ENCODE data around the gene IGSF21. TPM values are rescaled to one million over a fixed set of nuclear protein-coding genes. Genes with fewer than 3 reads are reported as not detected.

IGSF21 gene
- total RNA-seq, 4 donors from 2014 or later, result 0.31 to 3.5 (median 1.7) TPM

GRCh38 chr1:18145851-18146618, 38.4 kb downstream of the IGSF21 start:
- no peaks in the 10 kb centered on the region for H3K36me3 ChIP-seq
- H3K9me3 ChIP-seq, result no peaks in the 10 kb centered on the region
- no peak for ATAC-seq
- H3K27ac ChIP-seq, result no peak overlapping the region
- TF ChIP-seq POLR2AphosphoS5 (IDR thresholded peaks at IDR 0.05), result no peak
- no peak for TF ChIP-seq POLR2A (IDR thresholded peaks at IDR 0.05)
- TF ChIP-seq EP300 (IDR thresholded peaks at IDR 0.05), result no peak
- TF ChIP-seq, protein P1, sequence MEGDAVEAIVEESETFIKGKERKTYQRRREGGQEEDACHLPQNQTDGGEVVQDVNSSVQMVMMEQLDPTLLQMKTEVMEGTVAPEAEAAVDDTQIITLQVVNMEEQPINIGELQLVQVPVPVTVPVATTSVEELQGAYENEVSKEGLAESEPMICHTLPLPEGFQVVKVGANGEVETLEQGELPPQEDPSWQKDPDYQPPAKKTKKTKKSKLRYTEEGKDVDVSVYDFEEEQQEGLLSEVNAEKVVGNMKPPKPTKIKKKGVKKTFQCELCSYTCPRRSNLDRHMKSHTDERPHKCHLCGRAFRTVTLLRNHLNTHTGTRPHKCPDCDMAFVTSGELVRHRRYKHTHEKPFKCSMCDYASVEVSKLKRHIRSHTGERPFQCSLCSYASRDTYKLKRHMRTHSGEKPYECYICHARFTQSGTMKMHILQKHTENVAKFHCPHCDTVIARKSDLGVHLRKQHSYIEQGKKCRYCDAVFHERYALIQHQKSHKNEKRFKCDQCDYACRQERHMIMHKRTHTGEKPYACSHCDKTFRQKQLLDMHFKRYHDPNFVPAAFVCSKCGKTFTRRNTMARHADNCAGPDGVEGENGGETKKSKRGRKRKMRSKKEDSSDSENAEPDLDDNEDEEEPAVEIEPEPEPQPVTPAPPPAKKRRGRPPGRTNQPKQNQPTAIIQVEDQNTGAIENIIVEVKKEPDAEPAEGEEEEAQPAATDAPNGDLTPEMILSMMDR (IDR thresholded peaks at IDR 0.05), result no peak
- H3K4me3 ChIP-seq, result no peak overlapping the region
- 69 to 71% methylated on average over 1 to 7 of the region's 8 CpGs for WGBS, 2 donors (ENCODE audit: low coverage in 1 of 2)
- H3K27me3 ChIP-seq, result peaks cover 47% of the 10 kb centered on the region
- no peaks in the 10 kb centered on the region for H3K4me1 ChIP-seq

DNA sequence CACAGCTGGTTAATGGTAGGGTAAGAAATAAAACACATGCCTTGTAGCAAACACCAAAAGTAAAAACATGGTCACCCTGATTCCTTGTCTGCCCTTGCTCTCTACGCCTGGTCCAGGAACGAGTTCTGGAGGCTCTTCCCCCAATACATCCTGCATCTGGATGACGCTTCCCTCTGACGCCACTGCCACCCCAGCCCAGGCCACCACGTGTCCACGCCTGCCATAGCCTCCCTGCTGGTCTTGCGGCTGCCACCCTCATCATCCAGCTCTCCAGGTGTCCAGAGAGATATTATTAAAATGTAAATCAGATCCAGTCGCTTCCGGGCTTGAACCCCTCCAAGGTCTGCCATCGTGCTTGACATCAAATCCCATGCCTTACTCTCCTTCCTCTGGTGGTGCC, 39.3 kb downstream of the IGSF21 start:
- Histone ChIP-seq H3K4me3 (no peak overlapping the region), H3K9me3 (no peaks in the 10 kb centered on the region), H3K27me3 (peaks cover 53% of the 10 kb centered on the region), H3K4me1 (no peaks in the 10 kb centered on the region), H3K36me3 (no peaks in the 10 kb centered on the region), H3K27ac (no peak overlapping the region)
- no peak for ATAC-seq
- WGBS, 2 donors (ENCODE audit: low coverage in 1 of 2), result 75 to 89% methylated on average over 3 to 9 of the region's 10 CpGs
- TF ChIP-seq, protein P1 (IDR thresholded peaks at IDR 0.05), result no peak
- no peak for TF ChIP-seq POLR2A (IDR thresholded peaks at IDR 0.05)
- TF ChIP-seq POLR2AphosphoS5 (IDR thresholded peaks at IDR 0.05), result no peak
- TF ChIP-seq EP300 (IDR thresholded peaks at IDR 0.05), result no peak

DNA sequence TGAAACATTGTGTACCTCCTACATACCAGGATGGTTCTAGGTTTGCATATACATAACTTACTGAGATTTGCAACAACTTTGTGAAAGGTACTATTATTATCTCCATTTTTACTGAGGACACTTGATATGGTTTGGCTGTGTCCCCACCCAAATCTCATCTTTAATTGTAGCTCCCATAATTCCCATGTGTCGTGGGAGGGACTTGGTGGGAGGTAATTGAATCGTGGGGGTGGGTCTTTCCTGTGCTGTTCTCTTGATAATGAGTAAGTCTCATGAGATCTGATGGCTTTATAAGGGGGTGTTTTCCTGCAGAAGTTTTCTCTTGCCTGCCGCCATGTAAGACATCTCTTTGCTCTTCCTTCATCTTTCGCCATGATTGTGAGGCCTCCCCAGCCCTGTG, 40.1 kb downstream of the IGSF21 start:
- Histone ChIP-seq H3K4me1 (no peaks in the 10 kb centered on the region), H3K27ac (no peak overlapping the region), H3K27me3 (peaks cover 61% of the 10 kb centered on the region), H3K4me3 (no peak overlapping the region), H3K9me3 (no peaks in the 10 kb centered on the region), H3K36me3 (no peaks in the 10 kb centered on the region)
- 69 to 86% methylated on average over 2 to 4 of the region's 4 CpGs for WGBS, 2 donors (ENCODE audit: low coverage in 1 of 2)
- TF ChIP-seq, protein P1 (IDR thresholded peaks at IDR 0.05), result no peak
- TF ChIP-seq EP300 (IDR thresholded peaks at IDR 0.05) (no peak), POLR2AphosphoS5 (IDR thresholded peaks at IDR 0.05) (no peak), POLR2A (IDR thresholded peaks at IDR 0.05) (no peak)
- no peak for ATAC-seq

GRCh38 chr1:18148461-18148860, 40.9 kb downstream of the IGSF21 start:
- H3K4me1 ChIP-seq, result no peaks in the 10 kb centered on the region
- peaks cover 63% of the 10 kb centered on the region for H3K27me3 ChIP-seq
- no peak overlapping the region for H3K27ac ChIP-seq
- no peaks in the 10 kb centered on the region for H3K9me3 ChIP-seq
- no peak for TF ChIP-seq POLR2AphosphoS5 (IDR thresholded peaks at IDR 0.05)
- no peaks in the 10 kb centered on the region for H3K36me3 ChIP-seq
- no peak for ATAC-seq
- 75% methylated on average over 3 of the region's 5 CpGs for WGBS, 2 donors (ENCODE audit: low coverage in 1 of 2)
- H3K4me3 ChIP-seq, result no peak overlapping the region

GRCh38 chr1:18149027-18149641, 41.5 kb downstream of the IGSF21 start:
- Histone ChIP-seq H3K27ac (no peak overlapping the region), H3K4me3 (no peak overlapping the region), H3K9me3 (no peaks in the 10 kb centered on the region), H3K36me3 (no peaks in the 10 kb centered on the region), H3K4me1 (no peaks in the 10 kb centered on the region), H3K27me3 (peaks cover 59% of the 10 kb centered on the region)
- ATAC-seq, result no peak
- 43 to 50% methylated on average over 8 to 12 of the region's 19 CpGs for WGBS, 2 donors (ENCODE audit: low coverage in 1 of 2)
- no peak for TF ChIP-seq POLR2A (IDR thresholded peaks at IDR 0.05)
- no peak for TF ChIP-seq POLR2AphosphoS5 (IDR thresholded peaks at IDR 0.05)
- no peak for TF ChIP-seq EP300 (IDR thresholded peaks at IDR 0.05)

All from gastroesophageal sphincter (tissue), 4 donors.